Activated CD8-positive, alpha-beta memory T cell treated with anti-CD3 and anti-CD28 coated beads for 36 hours (primary cell): Measurements from ENCODE around the gene BACH2. TPM values are rescaled to one million over a fixed set of nuclear protein-coding genes. Genes with fewer than 3 reads are reported as not detected.

Experiments used
- CTCF ChIA-PET: fragments of 350-600 bp; sonication (Branson Sonifier 250); formaldehyde crosslinking; loops from one replicate; lab custom pipeline; 2021; ENCODE audit warnings: antibody characterized with exemption; lab: Charles Lee
- POLR2A ChIA-PET: fragments of 350-600 bp; sonication (Branson Sonifier 250); formaldehyde crosslinking; loops from one replicate; lab custom pipeline; 2021; ENCODE audit warnings: antibody characterized with exemption; lab: Charles Lee
- total RNA-seq, 2 experiments: library from RNA; stranded (reverse); gene quantifications; one replicate each; pipeline ENCODE4 v1.2.3, GENCODE V29; 2021

BACH2 gene
- total RNA-seq, 2 experiments from 2014 or later: 52.1 to 55.6 TPM

DNA sequence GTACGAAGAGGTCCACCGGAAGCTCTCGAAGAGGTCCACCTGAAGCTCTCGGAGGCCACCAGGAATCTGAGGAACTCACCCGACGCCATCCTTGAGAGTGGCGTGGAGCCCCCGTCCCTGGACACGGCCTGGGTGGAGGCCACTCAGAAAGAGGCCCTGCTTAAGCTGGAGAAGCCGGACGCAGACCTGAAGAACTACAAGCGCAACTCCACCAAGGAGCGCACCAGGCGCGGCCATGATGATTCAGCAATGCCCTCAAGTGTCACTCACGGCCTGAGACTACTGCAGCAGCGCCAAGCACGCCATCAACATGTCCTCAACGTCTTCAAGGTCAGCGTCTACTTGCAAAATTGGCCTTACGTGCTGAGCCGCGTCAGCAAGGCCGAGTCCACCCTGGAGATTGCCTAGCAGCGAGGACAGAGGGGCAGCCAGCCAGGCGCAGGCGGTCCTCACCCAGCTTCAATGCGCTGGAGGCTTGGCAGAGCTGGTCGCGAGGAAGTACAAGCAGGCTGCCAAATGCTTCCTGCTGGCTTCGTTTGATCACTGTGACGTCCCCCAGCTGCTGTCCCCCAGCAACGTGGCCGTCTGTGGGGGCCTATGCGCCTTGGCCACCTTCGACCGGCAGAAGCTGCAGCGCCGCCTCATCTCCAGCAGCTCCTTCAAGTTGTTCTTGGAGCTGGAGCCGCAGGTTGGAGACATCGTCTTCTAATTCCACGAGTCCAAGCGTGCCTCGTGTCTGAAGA lies 410.1 kb downstream of the BACH2 start:
- ChIA-PET POLR2A (no interaction called here), CTCF (no interaction called here)
